Measurements from ENCODE around the gene TNFAIP8L2. TPM values are rescaled to one million over a fixed set of nuclear protein-coding genes. Genes with fewer than 3 reads are reported as not detected.

Gene TNFAIP8L2
- total RNA-seq, 1 experiment from 2014 or later = not detected

DNA sequence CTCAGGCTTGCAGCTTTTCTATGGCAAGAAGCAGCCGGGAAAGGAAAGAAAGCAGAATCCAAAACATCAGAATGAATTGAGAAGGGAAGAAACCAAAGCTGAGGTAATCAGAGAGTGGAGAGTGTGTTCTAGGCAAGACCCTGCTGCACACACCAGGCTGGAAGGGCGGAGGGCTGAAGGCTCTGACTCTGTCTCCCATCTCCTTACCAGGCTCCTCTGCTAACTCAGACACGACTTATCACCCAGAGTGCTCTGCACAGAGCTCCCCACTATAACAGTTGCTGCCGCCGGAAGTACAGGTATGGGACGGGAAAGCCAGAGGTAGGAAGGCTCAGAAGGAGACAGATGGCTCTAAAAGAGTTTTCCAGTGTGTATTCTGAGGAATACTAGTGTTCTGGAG is 10.7 kb downstream of the TNFAIP8L2 start:
- Histone ChIP-seq H2AFZ (ENCODE audit: low read length) (no peak overlapping the region), H2BK120ac (ENCODE audit: low read depth, low read length, poor library complexity, severe bottlenecking) (no peak overlapping the region), H2BK12ac (ENCODE audit: insufficient read length, low read depth, low read length) (no peak overlapping the region), H3K4me2 (ENCODE audit: insufficient read depth, insufficient read length, low read length) (peak overlapping the region; percentile 70), H4K20me1 (ENCODE audit: control insufficient read depth, insufficient read depth, insufficient read length) (no peaks in the 10 kb centered on the region), H3K27ac (ENCODE audit: insufficient read length, low read depth, low read length) (no peak overlapping the region), H2BK5ac (ENCODE audit: insufficient read length, low read length) (no peak overlapping the region), H3K9me3 (ENCODE audit: control insufficient read depth, low read depth, low read length) (no peaks in the 10 kb centered on the region), H3K9ac (ENCODE audit: extremely low read depth, insufficient read length, low read length) (no peak overlapping the region), H3T11ph (ENCODE audit: low read length) (no peak overlapping the region), H3K79me1 (ENCODE audit: insufficient read depth, low read depth, low read length, poor library complexity, severe bottlenecking) (no peaks in the 10 kb centered on the region), H3K23me2 (ENCODE audit: insufficient read length, low read depth, low read length, poor library complexity, severe bottlenecking) (peaks cover 13% of the 10 kb centered on the region), H3K27me3 (ENCODE audit: insufficient read depth, low read length) (no peaks in the 10 kb centered on the region), H2BK20ac (ENCODE audit: low read depth, low read length, poor library complexity, severe bottlenecking) (no peak overlapping the region), H3K79me2 (ENCODE audit: insufficient read depth, low read length) (no peaks in the 10 kb centered on the region), H3K56ac (ENCODE audit: insufficient read length, low read depth, low read length) (no peak overlapping the region), H3K4me1 (ENCODE audit: insufficient read depth, low read length) (0 out of 2 replicates have a peak, but pooled peaks cover 4% of the 10 kb centered on the region), H3K14ac (ENCODE audit: insufficient read depth, low read length) (no peak overlapping the region), H2AK5ac (ENCODE audit: insufficient read length, low read length) (no peak overlapping the region), H4K5ac (ENCODE audit: insufficient read length, low read depth, low read length) (no peak overlapping the region), H3K18ac (ENCODE audit: insufficient read length, low read depth, low read length) (no peak overlapping the region), H3K4ac (ENCODE audit: low read depth, low read length) (no peak overlapping the region), H4K91ac (ENCODE audit: insufficient read length, low read depth, low read length) (no peak overlapping the region), H3K23ac (ENCODE audit: insufficient read length, low read depth, low read length) (no peak overlapping the region), H2BK15ac (ENCODE audit: low read depth, low read length) (no peak overlapping the region), H4K8ac (replicated peaks; ENCODE audit: insufficient read length, low read depth, low read length) (no peak overlapping the region)
- Mint-ChIP-seq H3K36me3 (ENCODE audit: insufficient read depth in 1 of 3, low read depth in 3 of 3) (peaks cover 14 to 35% (median 32%) of the 10 kb centered on the region in 3 experiments; a peak in 6 of 7 replicates), H3K27ac (no peak overlapping the region), H3K4me3 (peak overlapping the region; percentile 96 to 98), H3K9me3 (no peaks in the 10 kb centered on the region; a peak in 1 of 5 replicates), H3K4me1 (peaks cover 22 to 27% of the 10 kb centered on the region in 2 experiments), H3K27me3 (ENCODE audit: low read depth) (peaks cover 3% of the 10 kb centered on the region; the same call in 1 of the 2 replicates)
- WGBS (ENCODE audit: extremely low coverage, insufficient read length, low lambda C conversion rate) = no CpG with 5 or more reads among the region's 6 CpGs
- DNase-seq = no peak
- TF ChIP-seq, protein P1, sequence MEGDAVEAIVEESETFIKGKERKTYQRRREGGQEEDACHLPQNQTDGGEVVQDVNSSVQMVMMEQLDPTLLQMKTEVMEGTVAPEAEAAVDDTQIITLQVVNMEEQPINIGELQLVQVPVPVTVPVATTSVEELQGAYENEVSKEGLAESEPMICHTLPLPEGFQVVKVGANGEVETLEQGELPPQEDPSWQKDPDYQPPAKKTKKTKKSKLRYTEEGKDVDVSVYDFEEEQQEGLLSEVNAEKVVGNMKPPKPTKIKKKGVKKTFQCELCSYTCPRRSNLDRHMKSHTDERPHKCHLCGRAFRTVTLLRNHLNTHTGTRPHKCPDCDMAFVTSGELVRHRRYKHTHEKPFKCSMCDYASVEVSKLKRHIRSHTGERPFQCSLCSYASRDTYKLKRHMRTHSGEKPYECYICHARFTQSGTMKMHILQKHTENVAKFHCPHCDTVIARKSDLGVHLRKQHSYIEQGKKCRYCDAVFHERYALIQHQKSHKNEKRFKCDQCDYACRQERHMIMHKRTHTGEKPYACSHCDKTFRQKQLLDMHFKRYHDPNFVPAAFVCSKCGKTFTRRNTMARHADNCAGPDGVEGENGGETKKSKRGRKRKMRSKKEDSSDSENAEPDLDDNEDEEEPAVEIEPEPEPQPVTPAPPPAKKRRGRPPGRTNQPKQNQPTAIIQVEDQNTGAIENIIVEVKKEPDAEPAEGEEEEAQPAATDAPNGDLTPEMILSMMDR (conservative IDR thresholded peaks at IDR 0.05) = no peak
